Smooth muscle cell (in vitro differentiated cells): Measurements from ENCODE around the gene BBS1. TPM values are rescaled to one million over a fixed set of nuclear protein-coding genes. Genes with fewer than 3 reads are reported as not detected.
A peak's percentile ranks its signal among the peaks of the same experiment; 100 is the strongest.

Experiments
- DNase-seq: peaks from one replicate; lab custom pipeline; 2025; ENCODE audit not compliant: unreplicated experiment; lab: John Stamatoyannopoulos, UW
- H2AFZ ChIP-seq: fragments of 200-600 bp; sonication (generic); 2 replicates; pipeline ENCODE4 v1.6.0; 2016; ENCODE audit warnings: antibody characterized with exemption, low read depth, mild to moderate bottlenecking
- H3F3A ChIP-seq: fragments of 200-600 bp; sonication (generic); 2 replicates; pipeline ENCODE4 v1.6.0; 2017; ENCODE audit warnings: antibody characterized with exemption, low read depth
- H3K27ac ChIP-seq: fragments of 200-600 bp; sonication (generic); 2 replicates; pipeline ENCODE4 v1.5.1; 2016; ENCODE audit warnings: low read depth, mild to moderate bottlenecking
- H3K27me3 ChIP-seq: fragments of 200-600 bp; sonication (generic); 2 replicates; pipeline ENCODE4 v1.6.1; 2016; ENCODE audit warnings: low read depth, mild to moderate bottlenecking
- H3K36me3 ChIP-seq: fragments of 200-600 bp; sonication (generic); 2 replicates; pipeline ENCODE4 v1.5.1; 2016; ENCODE audit warnings: low read depth
- H3K4me1 ChIP-seq: fragments of 200-600 bp; sonication (generic); 2 replicates; pipeline ENCODE4 v1.5.1; 2016; ENCODE audit warnings: low read depth
- H3K4me2 ChIP-seq: fragments of 200-600 bp; sonication (generic); 2 replicates; pipeline ENCODE4 v1.6.0; 2016; ENCODE audit warnings: mild to moderate bottlenecking
- H3K4me3 ChIP-seq: fragments of 200-600 bp; sonication (generic); 2 replicates; pipeline ENCODE4 v1.5.1; 2016; ENCODE audit warnings: mild to moderate bottlenecking
- H3K79me2 ChIP-seq: fragments of 200-600 bp; sonication (generic); 2 replicates; pipeline ENCODE4 v1.6.0; 2016; ENCODE audit warnings: low read depth, mild to moderate bottlenecking
- H3K9ac ChIP-seq: fragments of 200-600 bp; sonication (generic); 2 replicates; pipeline ENCODE4 v1.6.0; 2016; ENCODE audit warnings: low read depth
- H3K9me3 ChIP-seq: fragments of 200-600 bp; sonication (generic); replicated peaks from 2 replicates; pipeline ENCODE4 v1.5.1; 2016; ENCODE audit warnings: low read depth
- H4K20me1 ChIP-seq: fragments of 200-600 bp; sonication (generic); 2 replicates; pipeline ENCODE4 v1.6.0; 2016; ENCODE audit warnings: low read depth
- WGBS: methylation state at CpG from one replicate; pipeline ENCODE4 v1.1.7; 2016; ENCODE audit warnings: low lambda C conversion rate; 5-methylcytosine and 5-hydroxymethylcytosine counted together
- polyA plus RNA-seq: library from polyadenylated mRNA; unstranded; fragments of >200 nt; fragmentation: Nextera tagmentation; extraction: Ambion mirVana; gene quantifications from 2 replicates; pipeline ENCODE4 v1.2.1, GENCODE V29; 2016
- total RNA-seq: library from RNA; depleted of rRNA; stranded (reverse); fragments of >200 nt; gene quantifications from 2 replicates; pipeline ENCODE4 v1.2.3, GENCODE V29; 2014
- TF ChIP-seq, protein P1 (sequence below): fragments of 200-600 bp; sonication (generic); IDR thresholded peaks from 2 replicates; pipeline ENCODE4 v1.5.1; 2017; ENCODE audit warnings: borderline replicate concordance, mild to moderate bottlenecking, antibody characterized with exemption; ENCODE audit not compliant: insufficient read depth, poor library complexity, severe bottlenecking

The BBS1 gene
- total and polyA plus RNA-seq, 2 experiments from 2014 or later: 13.0 to 30.1 TPM

DNA sequence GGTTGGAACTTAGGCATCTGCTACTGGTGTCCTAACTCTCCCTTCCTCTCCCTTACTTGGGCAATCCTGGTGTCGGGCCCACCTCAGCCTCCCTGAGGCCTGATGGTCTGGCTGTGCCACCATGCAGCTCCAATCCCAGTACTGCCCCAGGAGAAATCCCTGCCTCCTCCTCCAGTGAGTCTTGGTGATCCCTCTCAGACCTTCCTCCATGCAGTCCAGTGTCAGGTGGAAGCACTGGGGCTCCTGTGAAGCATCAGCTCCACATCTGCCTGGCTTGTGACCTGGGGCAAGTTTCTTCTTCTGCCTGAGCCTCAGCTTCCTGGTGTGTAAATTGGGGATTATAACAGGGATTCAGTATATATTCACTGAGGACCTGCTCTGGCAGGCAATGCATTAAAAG, 45.5 kb upstream of the BBS1 start:
- no peak overlapping the region for H3K27ac ChIP-seq
- no peak overlapping the region for H3K4me2 ChIP-seq
- no peak overlapping the region for H3K9ac ChIP-seq
- no peaks in the 10 kb centered on the region for H3F3A ChIP-seq
- TF ChIP-seq, protein P1, sequence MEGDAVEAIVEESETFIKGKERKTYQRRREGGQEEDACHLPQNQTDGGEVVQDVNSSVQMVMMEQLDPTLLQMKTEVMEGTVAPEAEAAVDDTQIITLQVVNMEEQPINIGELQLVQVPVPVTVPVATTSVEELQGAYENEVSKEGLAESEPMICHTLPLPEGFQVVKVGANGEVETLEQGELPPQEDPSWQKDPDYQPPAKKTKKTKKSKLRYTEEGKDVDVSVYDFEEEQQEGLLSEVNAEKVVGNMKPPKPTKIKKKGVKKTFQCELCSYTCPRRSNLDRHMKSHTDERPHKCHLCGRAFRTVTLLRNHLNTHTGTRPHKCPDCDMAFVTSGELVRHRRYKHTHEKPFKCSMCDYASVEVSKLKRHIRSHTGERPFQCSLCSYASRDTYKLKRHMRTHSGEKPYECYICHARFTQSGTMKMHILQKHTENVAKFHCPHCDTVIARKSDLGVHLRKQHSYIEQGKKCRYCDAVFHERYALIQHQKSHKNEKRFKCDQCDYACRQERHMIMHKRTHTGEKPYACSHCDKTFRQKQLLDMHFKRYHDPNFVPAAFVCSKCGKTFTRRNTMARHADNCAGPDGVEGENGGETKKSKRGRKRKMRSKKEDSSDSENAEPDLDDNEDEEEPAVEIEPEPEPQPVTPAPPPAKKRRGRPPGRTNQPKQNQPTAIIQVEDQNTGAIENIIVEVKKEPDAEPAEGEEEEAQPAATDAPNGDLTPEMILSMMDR: no peak
- H3K9me3 ChIP-seq: no peaks in the 10 kb centered on the region
- H3K36me3 ChIP-seq: no peaks in the 10 kb centered on the region
- no peaks in the 10 kb centered on the region for H3K79me2 ChIP-seq
- peaks cover 11% of the 10 kb centered on the region for H3K4me1 ChIP-seq
- H4K20me1 ChIP-seq: no peaks in the 10 kb centered on the region
- WGBS: 100% methylated on average over 1 of the region's 1 CpG
- H3K27me3 ChIP-seq: no peaks in the 10 kb centered on the region
- H2AFZ ChIP-seq: no peak overlapping the region
- no peak overlapping the region for H3K4me3 ChIP-seq
- DNase-seq: no peak

DNA sequence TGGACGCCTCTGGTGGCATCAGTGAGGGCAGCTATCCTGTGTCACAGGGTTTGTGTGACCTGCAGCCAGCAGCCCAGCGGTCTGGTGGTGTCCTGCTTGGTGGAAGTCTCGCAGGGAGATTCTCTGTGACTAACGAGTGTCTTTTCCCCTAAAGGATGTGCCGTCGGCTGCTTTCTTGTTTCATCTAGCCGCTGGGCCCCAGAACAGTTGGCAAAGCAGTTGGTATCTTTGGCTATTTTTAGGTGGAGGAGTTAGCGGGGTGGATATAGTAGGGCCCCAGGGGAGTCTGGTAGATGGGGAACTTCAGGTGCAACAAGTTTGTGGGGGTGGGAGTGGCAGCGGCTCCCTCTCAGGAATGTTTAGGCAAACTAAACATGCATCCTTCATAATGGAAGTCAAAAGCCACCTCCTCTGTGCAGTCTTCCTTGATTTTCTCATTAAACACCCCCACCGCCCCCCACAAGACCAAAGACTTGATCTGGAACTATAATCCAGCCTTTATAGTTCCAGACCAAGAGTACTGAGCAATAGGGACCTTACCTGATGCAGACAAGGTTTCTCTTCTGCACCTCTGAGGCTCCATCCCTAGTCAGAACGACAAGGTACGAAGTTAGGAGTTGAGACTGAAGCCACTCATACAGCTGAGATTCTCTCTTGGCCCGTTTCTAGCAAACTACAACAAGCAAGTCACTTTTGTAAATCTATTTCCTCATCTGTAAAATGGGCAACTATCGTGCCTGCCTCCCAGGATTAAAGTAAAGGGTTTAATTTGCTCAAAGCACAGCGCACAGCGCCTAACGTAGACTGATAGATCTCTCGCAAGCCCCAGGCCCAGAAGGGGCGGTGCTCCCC, 44.8 kb upstream of the BBS1 start:
- Histone ChIP-seq H3F3A (no peaks in the 10 kb centered on the region), H3K27ac (no peak overlapping the region), H3K9me3 (no peaks in the 10 kb centered on the region), H3K4me2 (peak overlapping the region; percentile 93), H3K36me3 (no peaks in the 10 kb centered on the region), H3K4me3 (peak overlapping the region; percentile 76), H3K9ac (no peak overlapping the region), H3K79me2 (no peaks in the 10 kb centered on the region), H4K20me1 (no peaks in the 10 kb centered on the region), H2AFZ (peak overlapping the region; percentile 87), H3K27me3 (no peaks in the 10 kb centered on the region), H3K4me1 (peaks cover 11% of the 10 kb centered on the region)
- WGBS: 51% methylated on average over 19 of the region's 19 CpGs
- no peak for DNase-seq
- TF ChIP-seq, protein P1: no peak

- Histone ChIP-seq H3K36me3 (no peaks in the 10 kb centered on the region), H3K9ac (peak within 1 kb of the TSS; percentile 76), H3K27me3 (no peaks in the 10 kb centered on the region), H2AFZ (peak within 1 kb of the TSS; percentile 87), H3K27ac (no peak within 1 kb of the TSS), H3K4me3 (peak within 1 kb of the TSS; percentile 76), H4K20me1 (no peaks in the 10 kb centered on the region), H3F3A (no peaks in the 10 kb centered on the region), H3K9me3 (no peaks in the 10 kb centered on the region), H3K4me1 (peaks cover 11% of the 10 kb centered on the region), H3K4me2 (peak within 1 kb of the TSS; percentile 94), H3K79me2 (no peaks in the 10 kb centered on the region)
- TF ChIP-seq, protein P1: no peak
- peak; percentile 94 for DNase-seq
- 2% methylated on average over 26 of the region's 63 CpGs for WGBS
Measured at GRCh38 chr11:66466225-66467033, 44.0 kb upstream of the BBS1 start, which contains the start of gene PELI3. PELI3 (plus strand) TSS chr11:66466905; CDS start chr11:66468129, 1,224 bp downstream.
